ENCODE results near the gene SFXN4.
"Not testable (repeated sequence)": the region's sequence is repeated elsewhere in the genome, so short reads cannot be mapped to it uniquely, and the experiment has no call there.

SFXN4 gene

GRCh38 chr10:119104654-119105015 is 60.9 kb downstream of the SFXN4 start:
- no peak for TF ChIP-seq CTCF (IDR thresholded peaks at IDR 0.05; ENCODE audit: borderline replicate concordance, insufficient read depth, low read depth, low read length)
- H3K4me3 ChIP-seq (ENCODE audit: low read depth, low read length): peak overlapping the region; percentile 88

GRCh38 chr10:119103903-119104653 is 61.4 kb downstream of the SFXN4 start, which contains the start of gene DENND10:
Gene DENND10 (plus strand): TSS chr10:119104113. CDS start chr10:119104143, 30 bp downstream.
- TF ChIP-seq CTCF (IDR thresholded peaks at IDR 0.05; ENCODE audit: borderline replicate concordance, insufficient read depth, low read depth, low read length): no peak
- peak within 1 kb of the TSS; percentile 88 for H3K4me3 ChIP-seq (ENCODE audit: low read depth, low read length)

- no peak overlapping the region for H3K4me3 ChIP-seq (ENCODE audit: low read depth, low read length)
- TF ChIP-seq CTCF (IDR thresholded peaks at IDR 0.05; ENCODE audit: borderline replicate concordance, insufficient read depth, low read depth, low read length): no peak
Measured at GRCh38 chr10:119103241-119103902, 62.1 kb downstream of the SFXN4 start.

- no peak for TF ChIP-seq CTCF (IDR thresholded peaks at IDR 0.05; ENCODE audit: borderline replicate concordance, insufficient read depth, low read depth, low read length)
- H3K4me3 ChIP-seq (ENCODE audit: low read depth, low read length): no peak overlapping the region
Measured at GRCh38 chr10:119101366-119102098, 64.0 kb downstream of the SFXN4 start.

GRCh38 chr10:119100434-119101238 is 64.9 kb downstream of the SFXN4 start:
- TF ChIP-seq CTCF (IDR thresholded peaks at IDR 0.05; ENCODE audit: borderline replicate concordance, insufficient read depth, low read depth, low read length): no peak
- no peak overlapping the region for H3K4me3 ChIP-seq (ENCODE audit: low read depth, low read length)

GRCh38 chr10:119098576-119098975 is 66.9 kb downstream of the SFXN4 start:
- H3K4me3 ChIP-seq (ENCODE audit: low read depth, low read length): no peak overlapping the region
- TF ChIP-seq CTCF (IDR thresholded peaks at IDR 0.05; ENCODE audit: borderline replicate concordance, insufficient read depth, low read depth, low read length): no peak

- H3K4me3 ChIP-seq (ENCODE audit: low read depth, low read length): not testable (repeated sequence)
Measured at GRCh38 chr10:119096641-119097415, 68.7 kb downstream of the SFXN4 start.
